ENCODE results near the gene HNRNPLL. TPM values are rescaled to one million over a fixed set of nuclear protein-coding genes. Genes with fewer than 3 reads are reported as not detected.
"Not testable (repeated sequence)": the region's sequence is repeated elsewhere in the genome, so short reads cannot be mapped to it uniquely, and the experiment has no call there.

HNRNPLL gene
- total and polyA plus RNA-seq, 4 donors: 7.7 to 18.3 (median 13.1) TPM

- DNase-seq (ENCODE audit: low spot score): no peak
- WGBS: 93% methylated on average over 7 of the region's 7 CpGs
- Histone ChIP-seq H3K27ac (ENCODE audit: low read depth in 1 of 2, low read length in 2 of 2) (no peak overlapping the region), H3K36me3 (ENCODE audit: control insufficient read depth in 4 of 4, insufficient read depth in 3 of 4, low read depth in 1 of 4, low read length in 3 of 4) (no peaks in the 10 kb centered on the region), H3K27me3 (ENCODE audit: control insufficient read depth in 4 of 4, insufficient read depth in 4 of 4, low read length in 3 of 4) (no peaks in the 10 kb centered on the region), H3K4me1 (ENCODE audit: control insufficient read depth in 4 of 4, insufficient read depth in 4 of 4, low read length in 3 of 4) (no peaks in the 10 kb centered on the region), H3K4me3 (ENCODE audit: low read depth in 1 of 3, low read length in 3 of 3) (no peak overlapping the region), H3K9ac (ENCODE audit: low read depth in 1 of 2, low read length in 2 of 2) (no peak overlapping the region), H3K9me3 (ENCODE audit: control insufficient read depth in 4 of 4, low read length in 3 of 4) (no peaks in the 10 kb centered on the region)
- no peak for TF ChIP-seq HNF4A (conservative IDR thresholded peaks at IDR 0.05)
- TF ChIP-seq MAX (IDR thresholded peaks at IDR 0.05): no peak
- TF ChIP-seq JUND (IDR thresholded peaks at IDR 0.05): no peak
- no peak for TF ChIP-seq YY1 (IDR thresholded peaks at IDR 0.05)
- no peak for TF ChIP-seq SP1 (IDR thresholded peaks at IDR 0.05)
- TF ChIP-seq RAD21 (IDR thresholded peaks at IDR 0.05): no peak
- TF ChIP-seq RXRA (IDR thresholded peaks at IDR 0.05): no peak
- no peak for TF ChIP-seq CTCF (IDR thresholded peaks at IDR 0.05; ENCODE audit: low read depth, low read length, missing input control)
- TF ChIP-seq HNF4G (IDR thresholded peaks at IDR 0.05): no peak
- TF ChIP-seq TAF1 (conservative IDR thresholded peaks at IDR 0.05): no peak
- no peak for TF ChIP-seq FOXA2 (IDR thresholded peaks at IDR 0.05)
- TF ChIP-seq ATF3 (IDR thresholded peaks at IDR 0.05): no peak
- TF ChIP-seq GABPA (IDR thresholded peaks at IDR 0.05 in 1 of 2, conservative IDR thresholded peaks at IDR 0.05 in 1 of 2): no peak
- TF ChIP-seq FOXA1 (IDR thresholded peaks at IDR 0.05): no peak
These were observed 45.5 kb upstream of the HNRNPLL start for GRCh38 chr2:38648107-38648761.

- not testable (repeated sequence) for H3K9me3 ChIP-seq (ENCODE audit: control insufficient read depth in 4 of 4, low read length in 3 of 4); DNase-seq (ENCODE audit: low spot score)
These were observed 41.2 kb upstream of the HNRNPLL start for GRCh38 chr2:38643683-38644511.

GRCh38 chr2:38643021-38643671 lies 40.4 kb upstream of the HNRNPLL start:
- H3K27me3 ChIP-seq (ENCODE audit: control insufficient read depth in 4 of 4, insufficient read depth in 4 of 4, low read length in 3 of 4): no peaks in the 10 kb centered on the region
- no peak for DNase-seq (ENCODE audit: low spot score)
- no peaks in the 10 kb centered on the region for H3K9me3 ChIP-seq (ENCODE audit: control insufficient read depth in 4 of 4, low read length in 3 of 4)
- 96% methylated on average over 45 of the region's 45 CpGs for WGBS
- no peak overlapping the region for H3K27ac ChIP-seq (ENCODE audit: low read depth in 1 of 2, low read length in 2 of 2)
- H3K4me1 ChIP-seq (ENCODE audit: control insufficient read depth in 4 of 4, insufficient read depth in 4 of 4, low read length in 3 of 4): no peaks in the 10 kb centered on the region
- no peak overlapping the region for H3K9ac ChIP-seq (ENCODE audit: low read depth in 1 of 2, low read length in 2 of 2)
- no peaks in the 10 kb centered on the region for H3K36me3 ChIP-seq (ENCODE audit: control insufficient read depth in 4 of 4, insufficient read depth in 3 of 4, low read depth in 1 of 4, low read length in 3 of 4)
- H3K4me3 ChIP-seq (ENCODE audit: low read depth in 1 of 3, low read length in 3 of 3): no peak overlapping the region
- TF ChIP-seq TAF1 (conservative IDR thresholded peaks at IDR 0.05) (no peak), REST (IDR thresholded peaks at IDR 0.05) (no peak), GABPA (IDR thresholded peaks at IDR 0.05 in 1 of 2, conservative IDR thresholded peaks at IDR 0.05 in 1 of 2) (no peak), SP1 (IDR thresholded peaks at IDR 0.05) (no peak), RAD21 (IDR thresholded peaks at IDR 0.05) (no peak), JUND (IDR thresholded peaks at IDR 0.05) (no peak), FOXA2 (IDR thresholded peaks at IDR 0.05) (no peak), ATF3 (IDR thresholded peaks at IDR 0.05) (no peak), HNF4A (conservative IDR thresholded peaks at IDR 0.05) (no peak), YY1 (IDR thresholded peaks at IDR 0.05) (no peak), FOXA1 (IDR thresholded peaks at IDR 0.05) (no peak), HNF4G (IDR thresholded peaks at IDR 0.05) (no peak)

More at GRCh38 chr2:38643683-38644511, 41.2 kb upstream of the HNRNPLL start:
- not testable (repeated sequence) for H3K27me3 ChIP-seq (ENCODE audit: control insufficient read depth in 4 of 4, insufficient read depth in 4 of 4, low read length in 3 of 4); H3K4me1 ChIP-seq (ENCODE audit: control insufficient read depth in 4 of 4, insufficient read depth in 4 of 4, low read length in 3 of 4); H3K9ac ChIP-seq (ENCODE audit: low read depth in 1 of 2, low read length in 2 of 2); H3K4me3 ChIP-seq (ENCODE audit: low read depth in 1 of 3, low read length in 3 of 3); H3K36me3 ChIP-seq (ENCODE audit: control insufficient read depth in 4 of 4, insufficient read depth in 3 of 4, low read depth in 1 of 4, low read length in 3 of 4); H3K27ac ChIP-seq (ENCODE audit: low read depth in 1 of 2, low read length in 2 of 2)
- WGBS: 91% methylated on average over 16 of the region's 16 CpGs

All from liver (tissue), 9 donors.